ENCODE results near the gene HEATR5B. TPM values are rescaled to one million over a fixed set of nuclear protein-coding genes. Genes with fewer than 3 reads are reported as not detected.

The HEATR5B gene
- total and polyA plus RNA-seq, 2 of the 8 experiments (the other 6 are each of a cell fraction or from before 2014, with no cell fraction given): 7.0 to 12.6 TPM

DNA sequence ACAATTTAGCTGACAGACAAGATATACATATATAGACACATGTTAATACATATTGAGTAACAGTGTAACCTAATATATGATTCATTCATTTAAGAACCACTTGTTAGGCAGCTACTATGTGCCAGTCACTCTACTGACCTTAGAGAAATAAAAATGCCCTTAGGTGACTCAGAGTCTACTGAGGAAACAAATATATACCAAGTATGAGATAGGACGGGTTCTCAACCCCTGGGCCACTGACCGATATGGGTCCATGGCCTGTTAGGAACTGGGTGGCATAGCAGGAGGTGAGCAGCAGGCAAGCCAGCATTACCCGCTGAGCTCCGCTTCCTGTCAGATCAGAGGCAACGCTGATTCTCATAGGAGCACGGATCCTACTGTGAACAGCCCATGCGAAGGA is 132.6 kb downstream of the HEATR5B start:
- Histone ChIP-seq H2BK12ac (ENCODE audit: low read depth, low read length) (no peak overlapping the region), H3K4me2 (ENCODE audit: insufficient read depth in 1 of 2, low read depth in 2 of 2, low read length in 2 of 2) (peak overlapping the region in 1 of 2 experiments; percentile 15; a peak in 1 of 4 replicates), H3K56ac (replicated peaks; ENCODE audit: insufficient read length, low read depth, low read length) (no peak overlapping the region), H2BK120ac (replicated peaks; ENCODE audit: low read depth, low read length) (no peak overlapping the region), H3K27ac (ENCODE audit: low read depth, low read length) (no peak overlapping the region), H3K9me3 (ENCODE audit: insufficient read depth in 2 of 2, low read depth in 1 of 2, low read length in 1 of 2) (no peaks in the 10 kb centered on the region), H3K36me3 (ENCODE audit: control insufficient read depth in 2 of 4, insufficient read depth in 4 of 4, low read length in 3 of 4) (no peaks in the 10 kb centered on the region), H2AFZ (ENCODE audit: low read length) (no peak overlapping the region), H3K23ac (ENCODE audit: insufficient read length) (no peak overlapping the region), H2BK15ac (ENCODE audit: low read length) (no peak overlapping the region), H3K4me3 (ENCODE audit: extremely low read depth in 1 of 4, insufficient read depth in 2 of 4, low read depth in 3 of 4, low read length in 4 of 4) (no peak overlapping the region), H2BK5ac (ENCODE audit: low read depth, low read length) (0 out of 2 replicates have a peak overlapping the region, but pooled peaks have one; percentile 8), H3K4ac (replicated peaks; ENCODE audit: insufficient read length, low read depth, low read length) (no peak overlapping the region), H4K91ac (replicated peaks; ENCODE audit: insufficient read length, low read length) (no peak overlapping the region), H3K4me1 (replicated peaks in 1 of 4; ENCODE audit: control insufficient read depth in 3 of 4, insufficient read depth in 4 of 4, low read length in 3 of 4) (peaks cover 3 to 11% (median 10%) of the 10 kb centered on the region in 4 experiments; a peak in 6 of 7 replicates), H4K5ac (ENCODE audit: insufficient read length, low read depth, low read length) (no peak overlapping the region), H3K9ac (replicated peaks in 1 of 4; ENCODE audit: extremely low read depth in 1 of 4, low read depth in 3 of 4, low read length in 3 of 4) (no peak overlapping the region), H4K8ac (ENCODE audit: extremely low read depth, insufficient read depth, low read length) (no peak overlapping the region), H3K79me1 (ENCODE audit: low read depth, low read length) (0 out of 2 replicates have a peak, but pooled peaks cover 2% of the 10 kb centered on the region), H3K14ac (ENCODE audit: insufficient read length) (no peak overlapping the region), H4K20me1 (replicated peaks in 1 of 2; ENCODE audit: control insufficient read depth in 1 of 2, insufficient read depth in 2 of 2, low read length in 2 of 2) (peaks cover 0 to 5% of the 10 kb centered on the region in 2 experiments), H2BK20ac (ENCODE audit: low read length) (no peak overlapping the region), H3K23me2 (ENCODE audit: low read depth, low read length) (no peaks in the 10 kb centered on the region; the same call in 1 of the 2 replicates), H3K27me3 (replicated peaks in 1 of 4; ENCODE audit: control insufficient read depth in 3 of 4, extremely low read depth in 1 of 4, insufficient read depth in 3 of 4, low read length in 3 of 4) (no peaks in the 10 kb centered on the region), H2AK5ac (ENCODE audit: low read depth, low read length) (no peak overlapping the region), H3K18ac (ENCODE audit: extremely low read depth, low read length) (no peak overlapping the region), H3K79me2 (ENCODE audit: control insufficient read depth in 1 of 2, insufficient read depth in 2 of 2, low read length in 2 of 2) (peaks cover 5 to 84% of the 10 kb centered on the region in 2 experiments; a peak in 3 of 4 replicates)
- CTCF ChIA-PET (ENCODE audit: partially characterized antibody): interaction anchor here (1.8 kb wide), 1 partner anchor 11 kb away, joined by 3 read pairs; no protein-coding TSS in a partner anchor
- FAIRE-seq (no peak), DNase-seq (ENCODE audit: low read depth in 1 of 2, low spot score in 2 of 2) (no peak)
- POLR2A ChIA-PET (ENCODE audit: partially characterized antibody): interaction anchor here (2.0 kb wide), 1 partner anchor 12 kb away, joined by 4 read pairs; no protein-coding TSS in a partner anchor
- WGBS, 2 experiments (ENCODE audit: extremely low coverage in 1 of 2, insufficient coverage in 1 of 2, insufficient read length in 1 of 2, insufficient replicate concordance in 2 of 2, low coverage in 1 of 2, low lambda C conversion rate in 2 of 2, missing lambda C conversion rate in 1 of 2): 77% methylated on average over 7 of the region's 7 CpGs; no CpG with 5 or more reads in 1 of the 2 experiments
- TF ChIP-seq POLR2AphosphoS5 (IDR thresholded peaks at IDR 0.05; ENCODE audit: low read depth, low read length) (no peak), SP2 (IDR thresholded peaks at IDR 0.05; ENCODE audit: low read length) (no peak), KDM1A (IDR thresholded peaks at IDR 0.05; ENCODE audit: borderline replicate concordance, low read length) (no peak), EGR1 (IDR thresholded peaks at IDR 0.05; ENCODE audit: borderline replicate concordance, low read depth, low read length) (no peak), CBX5 (IDR thresholded peaks at IDR 0.05; ENCODE audit: low read depth, low read length) (no peak), CHD1 (IDR thresholded peaks at IDR 0.05; ENCODE audit: low read depth, low read length) (no peak)
- TF ChIP-seq, protein P1, sequence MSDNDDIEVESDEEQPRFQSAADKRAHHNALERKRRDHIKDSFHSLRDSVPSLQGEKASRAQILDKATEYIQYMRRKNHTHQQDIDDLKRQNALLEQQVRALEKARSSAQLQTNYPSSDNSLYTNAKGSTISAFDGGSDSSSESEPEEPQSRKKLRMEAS (IDR thresholded peaks at IDR 0.05): no peak
- TF ChIP-seq, protein P2, sequence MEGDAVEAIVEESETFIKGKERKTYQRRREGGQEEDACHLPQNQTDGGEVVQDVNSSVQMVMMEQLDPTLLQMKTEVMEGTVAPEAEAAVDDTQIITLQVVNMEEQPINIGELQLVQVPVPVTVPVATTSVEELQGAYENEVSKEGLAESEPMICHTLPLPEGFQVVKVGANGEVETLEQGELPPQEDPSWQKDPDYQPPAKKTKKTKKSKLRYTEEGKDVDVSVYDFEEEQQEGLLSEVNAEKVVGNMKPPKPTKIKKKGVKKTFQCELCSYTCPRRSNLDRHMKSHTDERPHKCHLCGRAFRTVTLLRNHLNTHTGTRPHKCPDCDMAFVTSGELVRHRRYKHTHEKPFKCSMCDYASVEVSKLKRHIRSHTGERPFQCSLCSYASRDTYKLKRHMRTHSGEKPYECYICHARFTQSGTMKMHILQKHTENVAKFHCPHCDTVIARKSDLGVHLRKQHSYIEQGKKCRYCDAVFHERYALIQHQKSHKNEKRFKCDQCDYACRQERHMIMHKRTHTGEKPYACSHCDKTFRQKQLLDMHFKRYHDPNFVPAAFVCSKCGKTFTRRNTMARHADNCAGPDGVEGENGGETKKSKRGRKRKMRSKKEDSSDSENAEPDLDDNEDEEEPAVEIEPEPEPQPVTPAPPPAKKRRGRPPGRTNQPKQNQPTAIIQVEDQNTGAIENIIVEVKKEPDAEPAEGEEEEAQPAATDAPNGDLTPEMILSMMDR (IDR thresholded peaks at IDR 0.05; ENCODE audit: control extremely low read depth in 1 of 3, insufficient read depth in 1 of 3, low read depth in 1 of 3, low read length in 3 of 3): no peak
- TF ChIP-seq, protein P3, sequence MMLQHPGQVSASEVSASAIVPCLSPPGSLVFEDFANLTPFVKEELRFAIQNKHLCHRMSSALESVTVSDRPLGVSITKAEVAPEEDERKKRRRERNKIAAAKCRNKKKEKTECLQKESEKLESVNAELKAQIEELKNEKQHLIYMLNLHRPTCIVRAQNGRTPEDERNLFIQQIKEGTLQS (IDR thresholded peaks at IDR 0.05; ENCODE audit: insufficient read depth, low read depth, low read length): no peak
- TF ChIP-seq, protein P4, sequence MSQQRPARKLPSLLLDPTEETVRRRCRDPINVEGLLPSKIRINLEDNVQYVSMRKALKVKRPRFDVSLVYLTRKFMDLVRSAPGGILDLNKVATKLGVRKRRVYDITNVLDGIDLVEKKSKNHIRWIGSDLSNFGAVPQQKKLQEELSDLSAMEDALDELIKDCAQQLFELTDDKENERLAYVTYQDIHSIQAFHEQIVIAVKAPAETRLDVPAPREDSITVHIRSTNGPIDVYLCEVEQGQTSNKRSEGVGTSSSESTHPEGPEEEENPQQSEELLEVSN (IDR thresholded peaks at IDR 0.05): no peak

Data from H1 (cell line).